OCI-LY1 (cell line): ENCODE measurements around the gene IFIT3.

Experiments
- H2AFZ ChIP-seq: fragments of 200-600 bp; sonication (generic), shearing (Covaris generic); 2 replicates; pipeline ENCODE4 v1.6.0; 2014; ENCODE audit warnings: antibody characterized with exemption, mild to moderate bottlenecking, low read length
- H3F3A ChIP-seq: fragments of 200-600 bp; sonication (generic), shearing (Covaris generic); 2 replicates; pipeline ENCODE4 v1.6.0; 2014; ENCODE audit warnings: mild to moderate bottlenecking, antibody characterized with exemption, low read length, moderate library complexity; ENCODE audit not compliant: insufficient read depth
- H3K27ac ChIP-seq: fragments of 200-600 bp; sonication (generic); 2 replicates; pipeline ENCODE4 v1.5.1; 2014; ENCODE audit warnings: low read length, mixed run types, mild to moderate bottlenecking, low read depth; ENCODE audit not compliant: poor library complexity, severe bottlenecking
- H3K27me3 ChIP-seq: fragments of 200-600 bp; sonication (generic); 2 replicates; pipeline ENCODE4 v1.6.0; 2014; ENCODE audit warnings: antibody characterized with exemption, mild to moderate bottlenecking, low read length, moderate library complexity; ENCODE audit not compliant: insufficient read depth
- H3K36me3 ChIP-seq: fragments of 200-600 bp; sonication (generic); 2 replicates; pipeline ENCODE4 v1.6.1; 2014; ENCODE audit warnings: mild to moderate bottlenecking, antibody characterized with exemption, low read length, moderate library complexity, mixed read lengths; ENCODE audit not compliant: insufficient read depth
- H3K4me1 ChIP-seq: fragments of 200-600 bp; sonication (generic); 2 replicates; pipeline ENCODE4 v1.5.1; 2014; ENCODE audit warnings: mild to moderate bottlenecking, low read length, moderate library complexity; ENCODE audit not compliant: insufficient read depth, severe bottlenecking
- H3K4me2 ChIP-seq: fragments of 200-600 bp; sonication (generic), shearing (Covaris generic); 2 replicates; pipeline ENCODE4 v1.6.1; 2014; ENCODE audit warnings: low read length
- H3K4me3 ChIP-seq: fragments of 200-600 bp; sonication (generic); 2 replicates; pipeline ENCODE4 v1.5.1; 2014; ENCODE audit warnings: low read length, low read depth, mild to moderate bottlenecking, mixed read lengths; ENCODE audit not compliant: poor library complexity, severe bottlenecking
- H3K79me2 ChIP-seq: fragments of 200-600 bp; shearing (Covaris generic); 2 replicates; pipeline ENCODE4 v1.6.1; 2016; ENCODE audit warnings: mixed run types, low read length, mixed read lengths; ENCODE audit not compliant: insufficient read depth
- H3K9ac ChIP-seq: fragments of 200-600 bp; sonication (generic), shearing (Covaris generic); 2 replicates; pipeline ENCODE4 v1.6.1; 2014; ENCODE audit warnings: mild to moderate bottlenecking, low read length, mixed read lengths
- H3K9me2 ChIP-seq: fragments of 200-600 bp; sonication (generic), shearing (Covaris generic); 2 replicates; pipeline ENCODE4 v1.6.1; 2014; ENCODE audit warnings: low read depth, mild to moderate bottlenecking, low read length, mixed read lengths
- H3K9me3 ChIP-seq: fragments of 200-600 bp; shearing (Covaris generic); 2 replicates; pipeline ENCODE4 v1.6.1; 2014; ENCODE audit warnings: low read length, mixed read lengths
- H4K20me1 ChIP-seq: fragments of 200-600 bp; sonication (generic), shearing (Covaris generic); 2 replicates; pipeline ENCODE4 v1.6.0; 2016; ENCODE audit warnings: mild to moderate bottlenecking, low read length; ENCODE audit not compliant: insufficient read depth
- EZH2 ChIP-seq: fragments of 200-600 bp; sonication (generic), shearing (Covaris generic); IDR thresholded peaks from 2 replicates; pipeline ENCODE4 v1.8.0; 2017; ENCODE audit warnings: borderline replicate concordance, mixed run types, mild to moderate bottlenecking, antibody characterized with exemption, low read length, moderate library complexity, mixed read lengths
- TF ChIP-seq, protein P1 (sequence below): fragments of 200-600 bp; sonication (generic), shearing (Covaris generic); IDR thresholded peaks from 2 replicates; pipeline ENCODE4 v1.5.1; 2017; ENCODE audit warnings: mild to moderate bottlenecking, antibody characterized with exemption, low read length, moderate library complexity, mixed read lengths

The IFIT3 gene

DNA sequence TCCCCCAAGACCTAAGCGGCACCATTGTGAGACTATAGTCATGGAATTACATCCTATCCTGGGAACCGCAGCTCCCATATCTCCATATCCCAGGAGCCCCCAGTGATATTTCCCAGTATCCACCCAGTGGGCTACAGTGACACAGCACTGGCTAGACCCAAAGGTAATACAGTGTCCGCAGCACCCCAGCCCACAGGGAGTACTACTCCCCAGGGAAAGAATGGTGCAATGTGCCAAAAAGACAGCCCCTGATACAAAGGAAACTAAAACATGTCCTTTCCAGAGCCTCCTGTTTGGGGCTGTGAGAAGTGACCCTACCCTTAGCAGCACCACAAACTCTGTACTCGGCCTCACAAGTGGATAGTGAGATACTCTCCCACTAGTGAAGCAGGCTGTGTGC lies 30.4 kb upstream of the IFIT3 start:
- H2AFZ ChIP-seq: no peak overlapping the region
- H3K27me3 ChIP-seq: no peaks in the 10 kb centered on the region
- H3K36me3 ChIP-seq: no peaks in the 10 kb centered on the region
- H3K79me2 ChIP-seq: no peaks in the 10 kb centered on the region
- TF ChIP-seq, protein P1, sequence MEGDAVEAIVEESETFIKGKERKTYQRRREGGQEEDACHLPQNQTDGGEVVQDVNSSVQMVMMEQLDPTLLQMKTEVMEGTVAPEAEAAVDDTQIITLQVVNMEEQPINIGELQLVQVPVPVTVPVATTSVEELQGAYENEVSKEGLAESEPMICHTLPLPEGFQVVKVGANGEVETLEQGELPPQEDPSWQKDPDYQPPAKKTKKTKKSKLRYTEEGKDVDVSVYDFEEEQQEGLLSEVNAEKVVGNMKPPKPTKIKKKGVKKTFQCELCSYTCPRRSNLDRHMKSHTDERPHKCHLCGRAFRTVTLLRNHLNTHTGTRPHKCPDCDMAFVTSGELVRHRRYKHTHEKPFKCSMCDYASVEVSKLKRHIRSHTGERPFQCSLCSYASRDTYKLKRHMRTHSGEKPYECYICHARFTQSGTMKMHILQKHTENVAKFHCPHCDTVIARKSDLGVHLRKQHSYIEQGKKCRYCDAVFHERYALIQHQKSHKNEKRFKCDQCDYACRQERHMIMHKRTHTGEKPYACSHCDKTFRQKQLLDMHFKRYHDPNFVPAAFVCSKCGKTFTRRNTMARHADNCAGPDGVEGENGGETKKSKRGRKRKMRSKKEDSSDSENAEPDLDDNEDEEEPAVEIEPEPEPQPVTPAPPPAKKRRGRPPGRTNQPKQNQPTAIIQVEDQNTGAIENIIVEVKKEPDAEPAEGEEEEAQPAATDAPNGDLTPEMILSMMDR: no peak
- TF ChIP-seq EZH2: no peak
- H3K27ac ChIP-seq: no peak overlapping the region
- H3K4me3 ChIP-seq: no peak overlapping the region
- no peaks in the 10 kb centered on the region for H3K9me2 ChIP-seq
- no peaks in the 10 kb centered on the region for H3F3A ChIP-seq
- H4K20me1 ChIP-seq: no peaks in the 10 kb centered on the region
- peaks cover 12% of the 10 kb centered on the region for H3K4me1 ChIP-seq
- H3K9me3 ChIP-seq: no peaks in the 10 kb centered on the region
- no peak overlapping the region for H3K4me2 ChIP-seq
- H3K9ac ChIP-seq: no peak overlapping the region

DNA sequence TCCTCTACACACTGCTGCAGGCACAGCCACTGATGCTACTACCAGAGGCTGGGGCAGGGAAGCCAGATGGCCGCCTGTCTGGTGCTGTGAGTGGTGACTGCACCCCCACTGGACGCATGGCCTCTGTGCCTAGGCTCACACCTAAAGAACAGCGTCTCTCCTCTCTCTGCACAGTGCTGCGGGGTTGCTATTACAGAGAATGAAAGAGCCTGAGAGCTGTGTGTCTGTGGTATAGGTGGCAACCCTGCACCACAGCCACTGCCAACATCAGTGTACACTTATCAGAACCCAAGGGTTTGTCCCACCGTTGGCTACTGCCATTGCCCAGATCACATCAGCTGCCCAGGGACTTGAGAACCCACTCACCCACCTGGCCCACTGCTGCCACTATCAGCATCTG lies 30.0 kb upstream of the IFIT3 start:
- Histone ChIP-seq H3K4me2 (no peak overlapping the region), H2AFZ (no peak overlapping the region), H3K27me3 (no peaks in the 10 kb centered on the region), H4K20me1 (no peaks in the 10 kb centered on the region), H3K79me2 (no peaks in the 10 kb centered on the region), H3K9me3 (no peaks in the 10 kb centered on the region), H3K9ac (no peak overlapping the region), H3K27ac (no peak overlapping the region), H3F3A (no peaks in the 10 kb centered on the region), H3K4me3 (no peak overlapping the region), H3K4me1 (peaks cover 14% of the 10 kb centered on the region), H3K36me3 (no peaks in the 10 kb centered on the region), H3K9me2 (no peaks in the 10 kb centered on the region)
- TF ChIP-seq EZH2: no peak
- TF ChIP-seq, protein P1: no peak

DNA sequence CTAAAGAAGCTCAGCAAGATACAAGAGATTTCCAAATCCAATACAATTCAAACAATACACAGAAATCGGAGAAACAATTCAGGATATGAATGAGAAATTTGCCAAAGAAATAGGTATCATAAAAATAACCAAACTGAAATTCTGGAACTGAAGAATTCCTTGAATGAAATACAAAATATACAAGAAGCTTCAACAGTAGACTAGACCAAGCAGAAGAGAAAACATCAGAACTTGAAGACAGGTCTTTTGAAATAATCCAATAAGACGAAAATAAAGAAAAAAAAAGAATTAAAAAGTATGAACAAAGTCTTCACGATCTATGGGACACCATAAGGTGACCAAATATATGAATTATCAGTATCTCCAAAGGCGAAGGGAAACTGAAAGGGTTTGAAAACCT lies 28.8 kb upstream of the IFIT3 start:
- Histone ChIP-seq H3K9me2 (no peaks in the 10 kb centered on the region), H3K27ac (no peak overlapping the region), H3K4me2 (no peak overlapping the region), H3K4me3 (no peak overlapping the region), H3F3A (no peaks in the 10 kb centered on the region), H3K27me3 (no peaks in the 10 kb centered on the region), H3K9ac (no peak overlapping the region), H3K9me3 (no peaks in the 10 kb centered on the region), H2AFZ (no peak overlapping the region), H3K36me3 (no peaks in the 10 kb centered on the region), H3K4me1 (peaks cover 14% of the 10 kb centered on the region), H3K79me2 (no peaks in the 10 kb centered on the region), H4K20me1 (no peaks in the 10 kb centered on the region)
- TF ChIP-seq, protein P1: no peak
- no peak for TF ChIP-seq EZH2
